ENCODE results near the gene RCAN1. TPM values are rescaled to one million over a fixed set of nuclear protein-coding genes. Genes with fewer than 3 reads are reported as not detected.

Gene RCAN1
- polyA plus RNA-seq, 3 donors: 5.2 to 17.5 (median 15.1) TPM

DNA sequence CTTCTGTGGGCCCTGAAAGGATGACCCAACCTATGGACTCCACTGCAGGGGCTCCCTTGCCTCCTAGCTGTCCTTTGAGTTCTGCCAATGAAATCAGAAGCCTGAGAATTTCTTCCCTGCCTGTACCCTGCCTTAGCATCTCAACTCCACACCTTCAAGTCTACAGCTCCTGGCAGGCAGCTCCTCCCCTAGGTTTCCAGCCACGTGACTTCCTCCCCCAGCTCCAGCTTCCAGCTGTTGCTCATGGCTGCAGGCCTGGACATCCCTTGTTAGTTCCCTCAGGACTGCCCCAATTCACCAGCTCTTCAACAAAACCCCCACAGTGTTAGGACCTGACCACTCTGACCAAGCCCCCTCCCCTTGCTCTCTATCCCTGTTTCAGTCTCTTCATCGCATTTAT lies 2.4 kb downstream of the RCAN1 start:
- 93% methylated on average over 2 of the region's 2 CpGs for WGBS (ENCODE audit: insufficient coverage)
- H3K4me1 ChIP-seq (ENCODE audit: control insufficient read depth in 1 of 2, insufficient read depth in 2 of 2, low read length in 2 of 2): peaks cover 22 to 37% of the 10 kb centered on the region in 2 donors
- peak overlapping the region in 1 of 7 donors; percentile 40 for H3K27ac Mint-ChIP-seq
- no peak overlapping the region for H3K4me2 ChIP-seq (replicated peaks; ENCODE audit: extremely low read depth, low read length, poor library complexity, severe bottlenecking)
- H3K79me2 ChIP-seq (ENCODE audit: insufficient read depth, low read length): peaks cover 65% of the 10 kb centered on the region
- peaks cover 0 to 3% (median 1%) of the 10 kb centered on the region in 3 donors for H3K27me3 Mint-ChIP-seq (ENCODE audit: low read depth in 3 of 3)
- peaks cover 38% of the 10 kb centered on the region for H3K4me1 Mint-ChIP-seq
- TF ChIP-seq, protein P1, sequence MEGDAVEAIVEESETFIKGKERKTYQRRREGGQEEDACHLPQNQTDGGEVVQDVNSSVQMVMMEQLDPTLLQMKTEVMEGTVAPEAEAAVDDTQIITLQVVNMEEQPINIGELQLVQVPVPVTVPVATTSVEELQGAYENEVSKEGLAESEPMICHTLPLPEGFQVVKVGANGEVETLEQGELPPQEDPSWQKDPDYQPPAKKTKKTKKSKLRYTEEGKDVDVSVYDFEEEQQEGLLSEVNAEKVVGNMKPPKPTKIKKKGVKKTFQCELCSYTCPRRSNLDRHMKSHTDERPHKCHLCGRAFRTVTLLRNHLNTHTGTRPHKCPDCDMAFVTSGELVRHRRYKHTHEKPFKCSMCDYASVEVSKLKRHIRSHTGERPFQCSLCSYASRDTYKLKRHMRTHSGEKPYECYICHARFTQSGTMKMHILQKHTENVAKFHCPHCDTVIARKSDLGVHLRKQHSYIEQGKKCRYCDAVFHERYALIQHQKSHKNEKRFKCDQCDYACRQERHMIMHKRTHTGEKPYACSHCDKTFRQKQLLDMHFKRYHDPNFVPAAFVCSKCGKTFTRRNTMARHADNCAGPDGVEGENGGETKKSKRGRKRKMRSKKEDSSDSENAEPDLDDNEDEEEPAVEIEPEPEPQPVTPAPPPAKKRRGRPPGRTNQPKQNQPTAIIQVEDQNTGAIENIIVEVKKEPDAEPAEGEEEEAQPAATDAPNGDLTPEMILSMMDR (IDR thresholded peaks at IDR 0.05): no peak
- no peaks in the 10 kb centered on the region for H3K36me3 ChIP-seq (replicated peaks in 1 of 2; ENCODE audit: control insufficient read depth in 1 of 2, insufficient read depth in 2 of 2, low read length in 2 of 2)
- peaks cover 21% of the 10 kb centered on the region for H4K20me1 ChIP-seq (ENCODE audit: insufficient read depth, low read length)
- no peak overlapping the region for H3K9ac ChIP-seq (ENCODE audit: insufficient read depth, low read length, poor library complexity, severe bottlenecking)
- intact Hi-C loops (cut with micrococcal nuclease): loop anchor here in 1 of 2 donors (10.0 kb wide), 1 partner anchor 698 kb away; the partner anchor contains the start of gene ATP5PO
- H2AFZ ChIP-seq (ENCODE audit: insufficient read depth, low read depth, low read length, poor library complexity, severe bottlenecking): no peak overlapping the region
- peaks cover 0 to 4% of the 10 kb centered on the region in 2 donors for H3K36me3 Mint-ChIP-seq
- no peaks in the 10 kb centered on the region for H3K27me3 ChIP-seq (ENCODE audit: control insufficient read depth in 2 of 2, insufficient read depth in 2 of 2, low read length in 2 of 2)
- no peaks in the 10 kb centered on the region for H3K9me3 Mint-ChIP-seq
- no peak for DNase-seq
- no peaks in the 10 kb centered on the region for H3K9me3 ChIP-seq (replicated peaks in 1 of 2; ENCODE audit: control insufficient read depth in 1 of 2, insufficient read depth in 1 of 2, low read length in 2 of 2)
- no peak overlapping the region for H3K4me3 ChIP-seq (replicated peaks in 1 of 3; ENCODE audit: low read depth in 2 of 3, low read length in 3 of 3)
- no peak overlapping the region for H3K27ac ChIP-seq (ENCODE audit: low read depth in 1 of 2, low read length in 2 of 2)
- H3K4me3 Mint-ChIP-seq: no peak overlapping the region

DNA sequence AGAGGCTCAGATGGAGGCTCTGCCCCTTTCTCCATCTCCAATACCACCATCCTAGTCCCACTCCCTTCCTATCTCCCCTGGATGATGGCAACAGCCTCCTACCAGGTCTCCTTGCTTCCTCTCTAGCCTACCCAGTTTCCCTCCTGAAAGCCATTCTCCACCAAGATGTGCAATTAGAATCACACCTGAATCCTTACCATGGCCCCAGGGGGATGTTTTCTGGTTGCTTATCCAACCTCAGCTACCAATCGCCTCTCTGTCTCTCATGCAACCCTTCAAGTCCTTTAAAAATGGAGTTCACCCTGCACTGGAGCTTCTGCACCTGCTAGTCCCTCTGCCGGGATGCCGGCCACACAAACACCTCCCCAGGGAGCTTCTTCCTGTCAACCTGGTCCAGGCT lies 2.9 kb downstream of the RCAN1 start:
- H3K27me3 Mint-ChIP-seq (ENCODE audit: low read depth in 3 of 3): peaks cover 0 to 3% (median 1%) of the 10 kb centered on the region in 3 donors
- WGBS (ENCODE audit: insufficient coverage): 100% methylated on average over 3 of the region's 3 CpGs
- Histone ChIP-seq H3K27me3 (ENCODE audit: control insufficient read depth in 2 of 2, insufficient read depth in 2 of 2, low read length in 2 of 2) (no peaks in the 10 kb centered on the region), H3K9me3 (replicated peaks in 1 of 2; ENCODE audit: control insufficient read depth in 1 of 2, insufficient read depth in 1 of 2, low read length in 2 of 2) (no peaks in the 10 kb centered on the region), H3K79me2 (ENCODE audit: insufficient read depth, low read length) (peaks cover 65% of the 10 kb centered on the region), H3K27ac (ENCODE audit: low read depth in 1 of 2, low read length in 2 of 2) (no peak overlapping the region), H3K36me3 (replicated peaks in 1 of 2; ENCODE audit: control insufficient read depth in 1 of 2, insufficient read depth in 2 of 2, low read length in 2 of 2) (no peaks in the 10 kb centered on the region), H3K4me1 (ENCODE audit: control insufficient read depth in 1 of 2, insufficient read depth in 2 of 2, low read length in 2 of 2) (peaks cover 22 to 34% of the 10 kb centered on the region in 2 donors), H3K4me3 (replicated peaks in 1 of 3; ENCODE audit: low read depth in 2 of 3, low read length in 3 of 3) (no peak overlapping the region), H3K4me2 (replicated peaks; ENCODE audit: extremely low read depth, low read length, poor library complexity, severe bottlenecking) (no peak overlapping the region), H4K20me1 (ENCODE audit: insufficient read depth, low read length) (peaks cover 21% of the 10 kb centered on the region), H2AFZ (ENCODE audit: insufficient read depth, low read depth, low read length, poor library complexity, severe bottlenecking) (no peak overlapping the region), H3K9ac (ENCODE audit: insufficient read depth, low read length, poor library complexity, severe bottlenecking) (no peak overlapping the region)
- peaks cover 0 to 2% of the 10 kb centered on the region in 2 donors for H3K36me3 Mint-ChIP-seq
- intact Hi-C loops (cut with micrococcal nuclease): loop anchor here in 1 of 2 donors (10.0 kb wide), 1 partner anchor 697 kb away; the partner anchor contains the start of gene ATP5PO
- DNase-seq: no peak
- H3K4me1 Mint-ChIP-seq: peaks cover 33% of the 10 kb centered on the region
- H3K9me3 Mint-ChIP-seq: no peaks in the 10 kb centered on the region
- no peak overlapping the region for H3K4me3 Mint-ChIP-seq
- no peak overlapping the region for H3K27ac Mint-ChIP-seq
- TF ChIP-seq, protein P1 (IDR thresholded peaks at IDR 0.05): no peak
